HepG2 (cell line): ENCODE results near the gene C14orf93. TPM values are rescaled to one million over a fixed set of nuclear protein-coding genes. Genes with fewer than 3 reads are reported as not detected.

ENCODE experiments used
- ARNT2 ChIP-seq: sonication (generic); formaldehyde crosslinking; IDR thresholded peaks from 2 replicates; pipeline ENCODE4 v1.8.0; 2022; ENCODE audit warnings: mild to moderate bottlenecking, low read depth, missing genetic modification reagents, moderate library complexity
- BRCA1 ChIP-seq: sonication (generic); formaldehyde crosslinking; IDR thresholded peaks from 2 replicates; pipeline ENCODE4 v1.4.0; 2020; ENCODE audit warnings: missing genetic modification reagents
- DR1 ChIP-seq: sonication (generic); formaldehyde crosslinking; IDR thresholded peaks from 2 replicates; pipeline ENCODE4 v1.8.0; 2021; ENCODE audit warnings: mild to moderate bottlenecking, missing genetic modification reagents, inconsistent platforms
- EED ChIP-seq: sonication (generic); formaldehyde crosslinking; IDR thresholded peaks from 2 replicates; pipeline ENCODE4 v1.5.0; 2020; ENCODE audit warnings: mild to moderate bottlenecking, missing genetic modification reagents
- EHMT2 ChIP-seq: fragments of 200-600 bp; sonication (generic); IDR thresholded peaks from 2 replicates; pipeline ENCODE4 v1.7.0; 2017; ENCODE audit warnings: antibody characterized with exemption, low read depth, low read length, borderline replicate concordance
- GMEB2 ChIP-seq: IDR thresholded peaks from 2 replicates; pipeline ENCODE4 v1.6.1; 2016; ENCODE audit warnings: missing biosample characterization, missing genetic modification reagents, low read depth
- HOXA9 ChIP-seq: sonication (generic); formaldehyde crosslinking; IDR thresholded peaks from 2 replicates; pipeline ENCODE4 v1.8.1; 2022; ENCODE audit warnings: missing genetic modification reagents, mild to moderate bottlenecking, moderate library complexity, borderline replicate concordance
- KLF16 ChIP-seq, 2 experiments: sonication (generic) in 1 of 2; formaldehyde crosslinking in 1 of 2; IDR thresholded peaks; 2 replicates each; pipeline versions ENCODE4 v1.6.1 to v1.8.0; 2016 to 2023; ENCODE audit warnings: missing genetic modification reagents in 2 of 2, missing compliant biosample characterization in 1 of 2
- MBNL3 ChIP-seq: fragments of 250-450 bp; sonication (Bioruptor Pico); conservative IDR thresholded peaks from 2 replicates; pipeline ENCODE4 v1.8.0; 2022; ENCODE audit warnings: mild to moderate bottlenecking, inconsistent platforms
- MTA3 ChIP-seq: sonication (generic); formaldehyde crosslinking; IDR thresholded peaks from 2 replicates; pipeline ENCODE4 v1.4.0; 2020; ENCODE audit warnings: missing genetic modification reagents
- MTF1 ChIP-seq: sonication (generic); formaldehyde crosslinking; IDR thresholded peaks from 2 replicates; pipeline ENCODE4 v1.5.0; 2020; ENCODE audit warnings: missing genetic modification reagents
- PRDM4 ChIP-seq: sonication (generic); formaldehyde crosslinking; IDR thresholded peaks from 2 replicates; pipeline ENCODE4 v1.9.0; 2021; ENCODE audit warnings: missing genetic modification reagents, borderline replicate concordance
- REXO4 ChIP-seq: sonication (generic); formaldehyde crosslinking; IDR thresholded peaks from 2 replicates; pipeline ENCODE4 v1.8.0; 2022; ENCODE audit warnings: missing genetic modification reagents, mild to moderate bottlenecking, borderline replicate concordance
- TEAD2 ChIP-seq: sonication (generic); formaldehyde crosslinking; IDR thresholded peaks from 2 replicates; pipeline ENCODE4 v1.9.0; 2021; ENCODE audit warnings: missing genetic modification reagents
- TP53 ChIP-seq: sonication (generic); formaldehyde crosslinking; conservative IDR thresholded peaks from 2 replicates; pipeline ENCODE4 v1.4.0; 2020; ENCODE audit warnings: missing genetic modification reagents
- ZBTB49 ChIP-seq: sonication (generic); formaldehyde crosslinking; IDR thresholded peaks from 2 replicates; pipeline ENCODE4 v1.4.0; 2020; ENCODE audit warnings: missing genetic modification reagents, borderline replicate concordance
- ZFP41 ChIP-seq: sonication (generic); formaldehyde crosslinking; IDR thresholded peaks from 2 replicates; pipeline ENCODE4 v1.4.0; 2020; ENCODE audit warnings: mild to moderate bottlenecking, missing genetic modification reagents, borderline replicate concordance
- ZNF121 ChIP-seq: sonication (generic); formaldehyde crosslinking; IDR thresholded peaks from 2 replicates; pipeline ENCODE4 v1.5.0; 2020; ENCODE audit warnings: mild to moderate bottlenecking, missing genetic modification reagents
- ZNF136 ChIP-seq: sonication (generic); formaldehyde crosslinking; IDR thresholded peaks from 2 replicates; pipeline ENCODE4 v1.8.1; 2022; ENCODE audit warnings: low read depth, mild to moderate bottlenecking, moderate library complexity, missing genetic modification reagents
- ZNF256 ChIP-seq: sonication (generic); formaldehyde crosslinking; conservative IDR thresholded peaks from 2 replicates; pipeline ENCODE4 v1.4.0; 2020; ENCODE audit warnings: missing genetic modification reagents
- ZNF382 ChIP-seq: sonication (generic); formaldehyde crosslinking; IDR thresholded peaks from 2 replicates; pipeline ENCODE4 v1.5.0; 2020; ENCODE audit warnings: missing genetic modification reagents, mild to moderate bottlenecking, borderline replicate concordance
- ZNF543 ChIP-seq: sonication (generic); formaldehyde crosslinking; IDR thresholded peaks from 2 replicates; pipeline ENCODE4 v1.4.0; 2020; ENCODE audit warnings: mild to moderate bottlenecking, missing genetic modification reagents
- ZNF563 ChIP-seq: sonication (generic); formaldehyde crosslinking; IDR thresholded peaks from 2 replicates; pipeline ENCODE4 v1.8.0; 2022; ENCODE audit warnings: mild to moderate bottlenecking, moderate library complexity, missing genetic modification reagents
- ZNF7 ChIP-seq: IDR thresholded peaks from 2 replicates; pipeline ENCODE4 v1.6.1; 2016; ENCODE audit warnings: missing biosample characterization, missing genetic modification reagents
- ZNF784 ChIP-seq: sonication (generic); formaldehyde crosslinking; IDR thresholded peaks from 2 replicates; pipeline ENCODE4 v1.5.1; 2020; ENCODE audit warnings: missing genetic modification reagents, mild to moderate bottlenecking, borderline replicate concordance
- polyA plus RNA-seq, 8 experiments: library from polyadenylated mRNA; depleted of rRNA in 3 of 8; stranded (reverse) in 7 of 8; unstranded in 1 of 8; fragments of >200 nt; fragmentation: Illumina TruSeq in 4 of 8; extraction: Trizol in 4 of 8; gene quantifications; 2 replicates each; pipeline versions ENCODE4 v1.2.1 to v1.2.3, GENCODE V29; 2011 to 2016; ENCODE audit warnings: low read depth in 4 of 8, missing spikeins in 1 of 8, mixed read lengths in 1 of 8; ENCODE audit not compliant: insufficient read depth in 1 of 8
- total RNA-seq, 5 experiments: library from RNA; depleted of rRNA; stranded (reverse); fragments of >200 nt; fragmentation: Illumina TruSeq; extraction: Trizol; gene quantifications; 2 replicates each; pipeline ENCODE4 v1.2.3, GENCODE V29; 2016; ENCODE audit warnings: low read depth in 1 of 5

C14orf93 gene
- total and polyA plus RNA-seq, 2 of the 13 experiments (the other 11 are each of a cell fraction or from before 2014, with no cell fraction given) = 11.4 to 22.5 TPM

- TF ChIP-seq MTF1 (no peak), MBNL3 (CRISPR knock-in tag) (no peak), ZNF543 (CRISPR knock-in tag) (no peak), ZNF256 (no peak), REXO4 (no peak), EHMT2 (no peak), HOXA9 (no peak), ZNF121 (CRISPR knock-in tag) (no peak), PRDM4 (CRISPR knock-in tag) (0 out of 2 replicates have a peak, but pooled peaks have one; percentile 77), BRCA1 (no peak), ARNT2 (CRISPR knock-in tag) (peak; percentile 46; the same call in 1 of the 2 replicates), GMEB2 (CRISPR knock-in tag) (no peak), TEAD2 (CRISPR knock-in tag) (no peak), ZBTB49 (CRISPR knock-in tag) (0 out of 2 replicates have a peak, but pooled peaks have one; percentile 38), ZNF136 (CRISPR knock-in tag) (no peak), ZNF382 (no peak), ZNF784 (CRISPR knock-in tag) (no peak), EED (CRISPR knock-in tag) (peak; percentile 72; the same call in 1 of the 2 replicates), DR1 (CRISPR knock-in tag) (no peak), MTA3 (0 out of 2 replicates have a peak, but pooled peaks have one; percentile 47), ZNF7 (CRISPR knock-in tag) (no peak), KLF16 (CRISPR knock-in tag; IDR thresholded peaks at IDR 0.05) (no peak), TP53 (CRISPR knock-in tag) (no peak), ZFP41 (CRISPR knock-in tag) (no peak), ZNF563 (no peak)
Observed at GRCh38 chr14:23033251-23033727, 23.3 kb upstream of the C14orf93 start (continued).
